IMR-90 (cell line): ENCODE measurements around the gene TMEM86B. TPM values are rescaled to one million over a fixed set of nuclear protein-coding genes. Genes with fewer than 3 reads are reported as not detected.

ENCODE experiments used
- ATAC-seq: fragments of 200-7000 bp; cut with Tn5 transposase; 2 replicates; pipeline ENCODE4 v1.9.1; 2020; ENCODE audit warnings: low read depth, mild to moderate bottlenecking, moderate library complexity
- BruUV-seq: library from RNA; stranded (reverse); fragments of 400-500 nt; replicated peaks from 2 replicates; lab custom pipeline; 2021; lab: Mats Ljungman, UMichigan
- CTCF ChIA-PET: fragments of 300-600 bp; formaldehyde crosslinking; extraction: SDS; loops from one replicate; lab custom pipeline; 2021; ENCODE audit warnings: antibody characterized with exemption; lab: Yijun Ruan, JAX
- POLR2A ChIA-PET: fragments of 300-600 bp; sonication (Branson Sonifier 250); formaldehyde crosslinking; loops from one replicate; lab custom pipeline; 2022; ENCODE audit warnings: antibody characterized with exemption; ENCODE audit not compliant: unreplicated experiment; lab: Charles Lee
- DNase-seq: peaks from one replicate; pipeline ENCODE4 v3.0.0; 2013
- H2AFZ ChIP-seq: replicated peaks from 2 replicates; pipeline ENCODE3; 2013; ENCODE audit warnings: low read length, mild to moderate bottlenecking; ENCODE audit not compliant: poor library complexity
- H2AK5ac ChIP-seq: 2 replicates; pipeline ENCODE4 v1.6.1; 2013; ENCODE audit warnings: low read depth, low read length, inconsistent platforms
- H2AK9ac ChIP-seq: replicated peaks from 2 replicates; pipeline ENCODE3; 2013; ENCODE audit warnings: mild to moderate bottlenecking, low read depth, low read length, moderate library complexity; ENCODE audit not compliant: poor library complexity
- H2BK120ac ChIP-seq: 2 replicates; pipeline ENCODE4 v1.6.1; 2013; ENCODE audit warnings: low read depth, low read length, inconsistent platforms
- H2BK15ac ChIP-seq: 3 replicates; pipeline ENCODE4 v1.6.1; 2013; ENCODE audit warnings: low read depth, low read length, inconsistent platforms
- H2BK20ac ChIP-seq: 2 replicates; pipeline ENCODE4 v1.6.1; 2013; ENCODE audit warnings: low read depth, mild to moderate bottlenecking, inconsistent platforms, low read length, moderate library complexity
- H2BK5ac ChIP-seq: 2 replicates; pipeline ENCODE4 v1.6.1; 2013; ENCODE audit warnings: mild to moderate bottlenecking, low read depth, low read length, inconsistent platforms; ENCODE audit not compliant: poor library complexity, severe bottlenecking
- H3K14ac ChIP-seq: replicated peaks from 2 replicates; pipeline ENCODE4 v1.6.1; 2013; ENCODE audit warnings: low read depth, low read length, inconsistent platforms
- H3K18ac ChIP-seq: 2 replicates; pipeline ENCODE4 v1.6.1; 2013; ENCODE audit warnings: low read depth, low read length, control low read depth
- H3K23ac ChIP-seq: 2 replicates; pipeline ENCODE4 v1.6.1; 2013; ENCODE audit warnings: low read depth, low read length, inconsistent platforms
- H3K27ac ChIP-seq: 2 replicates; pipeline ENCODE4 v1.5.1; 2013; ENCODE audit warnings: mild to moderate bottlenecking, control low read depth, low read length; ENCODE audit not compliant: insufficient read depth
- H3K27me3 ChIP-seq: 2 replicates; pipeline ENCODE4 v1.6.1; 2013; ENCODE audit warnings: low read length; ENCODE audit not compliant: control insufficient read depth, insufficient read depth
- H3K36me3 ChIP-seq: 2 replicates; pipeline ENCODE4 v1.6.1; 2013; ENCODE audit warnings: low read length, mixed read lengths; ENCODE audit not compliant: control insufficient read depth, insufficient read depth
- H3K4ac ChIP-seq: 2 replicates; pipeline ENCODE4 v1.6.1; 2013; ENCODE audit warnings: low read depth, low read length, inconsistent platforms
- H3K4me1 ChIP-seq: 2 replicates; pipeline ENCODE4 v1.6.1; 2013; ENCODE audit warnings: low read length, mixed read lengths; ENCODE audit not compliant: control insufficient read depth, insufficient read depth
- H3K4me2 ChIP-seq: 2 replicates; pipeline ENCODE4 v1.6.1; 2013; ENCODE audit warnings: low read depth, mild to moderate bottlenecking, control low read depth, low read length, moderate library complexity
- H3K4me3 ChIP-seq: 2 replicates; pipeline ENCODE4 v1.5.1; 2013; ENCODE audit warnings: low read depth, mild to moderate bottlenecking, control low read depth, low read length, moderate library complexity; ENCODE audit not compliant: insufficient read depth
- H3K56ac ChIP-seq: 2 replicates; pipeline ENCODE4 v1.6.1; 2013; ENCODE audit warnings: low read length, inconsistent platforms; ENCODE audit not compliant: insufficient read depth; ENCODE audit errors: extremely low read depth
- H3K79me1 ChIP-seq, 2 experiments: 2 replicates each; pipeline ENCODE4 v1.6.1; 2013; ENCODE audit warnings: low read length in 2 of 2, inconsistent platforms in 1 of 2, low read depth in 1 of 2
- H3K9ac ChIP-seq: 2 replicates; pipeline ENCODE4 v1.6.1; 2013; ENCODE audit warnings: low read depth, low read length, control low read depth
- H3K9me1 ChIP-seq: 2 replicates; pipeline ENCODE4 v1.6.1; 2013; ENCODE audit warnings: low read length, inconsistent platforms; ENCODE audit not compliant: insufficient read depth
- H3K9me3 ChIP-seq: 2 replicates; pipeline ENCODE4 v1.6.1; 2013; ENCODE audit warnings: low read length; ENCODE audit not compliant: control insufficient read depth, insufficient read depth
- H4K20me1 ChIP-seq: 2 replicates; pipeline ENCODE4 v1.6.1; 2013; ENCODE audit warnings: low read length, inconsistent platforms; ENCODE audit not compliant: insufficient read depth
- H4K5ac ChIP-seq: 2 replicates; pipeline ENCODE4 v1.6.1; 2013; ENCODE audit warnings: mild to moderate bottlenecking, low read depth, low read length, control low read depth
- H4K8ac ChIP-seq, 2 experiments: 2 replicates each; pipeline ENCODE4 v1.6.1; 2013; ENCODE audit warnings: low read depth in 2 of 2, low read length in 2 of 2, control low read depth in 1 of 2, inconsistent platforms in 1 of 2
- H4K91ac ChIP-seq: 2 replicates; pipeline ENCODE4 v1.6.1; 2013; ENCODE audit warnings: low read depth, low read length, inconsistent platforms; ENCODE audit not compliant: insufficient read depth
- CEBPB ChIP-seq: IDR thresholded peaks from 2 replicates; pipeline ENCODE4 v1.6.1; 2012; ENCODE audit warnings: low read depth, low read length, improper control_type of control experiment
- CHD1 ChIP-seq: IDR thresholded peaks from 2 replicates; pipeline ENCODE4 v1.6.1; 2012; ENCODE audit warnings: low read depth, low read length, improper control_type of control experiment
- CTCF ChIP-seq: conservative IDR thresholded peaks from 2 replicates; pipeline ENCODE4 v1.5.1; 2012; ENCODE audit warnings: mild to moderate bottlenecking, low read depth, low read length, improper control_type of control experiment
- ELK1 ChIP-seq: fragments of 150-350 bp; IDR thresholded peaks from 2 replicates; pipeline ENCODE4 v1.6.1; 2016; ENCODE audit warnings: low read depth, mild to moderate bottlenecking, low read length, moderate library complexity, borderline replicate concordance
- FOS ChIP-seq: fragments of 150-350 bp; IDR thresholded peaks from 2 replicates; pipeline ENCODE4 v1.6.1; 2016; ENCODE audit warnings: low read depth, low read length
- RAD21 ChIP-seq: IDR thresholded peaks from 2 replicates; pipeline ENCODE4 v1.6.1; 2012; ENCODE audit warnings: low read length, improper control_type of control experiment
- WGBS, 2 experiments: methylation state at CpG; one replicate each; pipeline versions ENCODE4 v1.1.5 to v1.1.7; 2013; ENCODE audit warnings: missing lambda C conversion rate in 2 of 2; ENCODE audit not compliant: insufficient read length in 1 of 2; ENCODE audit errors: extremely low coverage in 2 of 2; 5-methylcytosine and 5-hydroxymethylcytosine counted together
- dilution Hi-C: fragments of 300-500 bp; cut with HindIII; formaldehyde crosslinking; loops from one replicate; pipeline ENCODE4 v1.14.3; 2018; ENCODE audit warnings: low sequenced_read_pairs; ENCODE audit not compliant: unreplicated experiment
- in situ Hi-C: fragments of 300-500 bp; cut with MboI; formaldehyde crosslinking; loops from 3 replicates; pipeline ENCODE4 v1.14.3; 2019; ENCODE audit warnings: low sequenced_read_pairs, inconsistent platforms, mixed read lengths
- intact Hi-C: fragments of 100-400 bp; cut with micrococcal nuclease; formaldehyde crosslinking; loops from 2 replicates; pipeline ENCODE4 v1.10.0; 2022
- polyA plus RNA-seq, 3 experiments: library from polyadenylated mRNA; depleted of rRNA; stranded (reverse); fragments of >200 nt; gene quantifications; 2 replicates each; pipeline ENCODE4 v1.2.3, GENCODE V29; 2012; ENCODE audit warnings: low replicate concordance in 1 of 3
- total RNA-seq: library from RNA; depleted of rRNA; stranded (reverse); fragments of >200 nt; gene quantifications from 2 replicates; pipeline ENCODE4 v1.2.3, GENCODE V29; 2012

TMEM86B gene
- total and polyA plus RNA-seq, 2 of the 4 experiments (the other 2 are of a cell fraction): 0.18 to 2.4 TPM

- H3K9me1 ChIP-seq: peaks cover 32% of the 10 kb centered on the region
- peak overlapping the region; percentile 18; the same call in 1 of the 2 replicates for H3K4me2 ChIP-seq
- no peak overlapping the region for H3K23ac ChIP-seq
- ChIA-PET CTCF (interaction anchor here (0.5 kb wide), 1 partner anchor 166 kb away, joined by 4 read pairs; no protein-coding TSS in a partner anchor), POLR2A (no interaction called here)
- no peak overlapping the region for H3K4ac ChIP-seq
- peaks cover 74% of the 10 kb centered on the region for H4K20me1 ChIP-seq
- no peak overlapping the region; the same call in 1 of the 2 replicates for H2AK5ac ChIP-seq
- intact Hi-C loops: no loop called here
- no peak overlapping the region for H3K14ac ChIP-seq
- H4K8ac ChIP-seq: no peak overlapping the region
- no peak overlapping the region for H2AFZ ChIP-seq
- DNase-seq (peak; percentile 60), ATAC-seq (no peak)
- no TSS peak for BruUV-seq
- H2BK20ac ChIP-seq: no peak overlapping the region
- peaks cover 18% of the 10 kb centered on the region for H3K4me1 ChIP-seq
- H3K18ac ChIP-seq: no peak overlapping the region
- H3K79me1 ChIP-seq: peaks cover 0 to 71% of the 10 kb centered on the region in 2 experiments; a peak in 3 of 4 replicates
- TF ChIP-seq FOS: peak; percentile 49; the same call in 1 of the 2 replicates
- TF ChIP-seq ELK1: no peak
- no peak for TF ChIP-seq RAD21
- TF ChIP-seq CHD1: no peak
- TF ChIP-seq CEBPB: 0 out of 2 replicates have a peak, but pooled peaks have one; percentile 5
- no peak for TF ChIP-seq CTCF
- no peak overlapping the region for H2BK15ac ChIP-seq
- 52% methylated on average over 7 of the region's 17 CpGs; no CpG with 5 or more reads in 1 of the 2 experiments for WGBS, 2 experiments
- H2BK5ac ChIP-seq: no peak overlapping the region
- H2BK120ac ChIP-seq: no peak overlapping the region
- no peak overlapping the region for H4K91ac ChIP-seq
- no peaks in the 10 kb centered on the region for H3K9me3 ChIP-seq
- H3K27ac ChIP-seq: no peak overlapping the region
- no peaks in the 10 kb centered on the region for H3K27me3 ChIP-seq
- in situ Hi-C loops: loop anchor here (5.0 kb wide), 1 partner anchor 34 kb away; no protein-coding TSS in a partner anchor
- no peak overlapping the region for H3K56ac ChIP-seq
- peaks cover 1% of the 10 kb centered on the region; the same call in 1 of the 2 replicates for H3K36me3 ChIP-seq
- H4K5ac ChIP-seq: no peak overlapping the region
- dilution Hi-C loops: no loop called here
- H2AK9ac ChIP-seq: no peak overlapping the region
- no peak overlapping the region for H3K9ac ChIP-seq
- H3K4me3 ChIP-seq: no peak overlapping the region
These were observed 27.3 kb upstream of the TMEM86B start for GRCh38 chr19:55255618-55256423.
